ENCODE results near the gene STXBP3. TPM values are rescaled to one million over a fixed set of nuclear protein-coding genes. Genes with fewer than 3 reads are reported as not detected.
"Not testable (repeated sequence)": the region's sequence is repeated elsewhere in the genome, so short reads cannot be mapped to it uniquely, and the experiment has no call there.

Gene STXBP3
- total RNA-seq, 2 experiments from 2014 or later: 38.9 to 39.3 TPM

DNA sequence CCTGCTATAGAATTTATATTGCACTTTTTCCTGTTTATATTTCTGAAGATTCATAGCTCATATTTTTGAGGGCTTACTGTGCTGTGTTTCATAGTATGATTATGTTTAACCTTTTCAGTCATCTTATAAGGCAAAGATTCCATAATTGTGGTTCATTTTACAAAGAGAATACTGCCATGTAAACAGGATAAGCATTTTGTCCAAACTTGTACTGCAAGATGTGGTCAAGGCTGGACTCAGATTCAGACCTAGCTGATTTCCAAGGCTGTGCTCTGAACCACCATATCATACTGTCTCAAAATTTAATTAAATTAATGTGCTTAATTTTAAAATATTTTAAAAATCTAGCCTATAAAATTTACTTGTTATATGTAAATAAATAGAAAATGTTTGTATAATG is 31.4 kb downstream of the STXBP3 start:
- Mint-ChIP-seq H3K4me3 (no peak overlapping the region), H3K4me1 (no peaks in the 10 kb centered on the region), H3K36me3 (ENCODE audit: low read depth) (peaks cover 38% of the 10 kb centered on the region), H3K9me3 (ENCODE audit: low read depth) (no peaks in the 10 kb centered on the region), H3K27ac (no peak overlapping the region), H3K27me3 (no peaks in the 10 kb centered on the region)
- ATAC-seq (no peak), DNase-seq (no peak)
- POLR2A ChIA-PET: interaction anchor here (0.6 kb wide), 1 partner anchor 33 kb away, joined by 4 read pairs; no protein-coding TSS in a partner anchor
- intact Hi-C loops (cut with DNase I, micrococcal nuclease): no loop called here
- CTCF ChIA-PET: interaction anchor here (1.0 kb wide), 1 partner anchor 21 kb away, joined by 3 read pairs; no protein-coding TSS in a partner anchor

- peaks cover 47% of the 10 kb centered on the region for H3K36me3 Mint-ChIP-seq (ENCODE audit: low read depth)
- intact Hi-C loops (cut with DNase I, micrococcal nuclease): no loop called here
- CTCF ChIA-PET: interaction anchor here (0.5 to 1.4 kb wide), 2 partner anchors 49 to 1322 kb away, joined by 3 read pairs; no protein-coding TSS in a partner anchor
Measured at GRCh38 chr1:108779455-108779854, 33.0 kb downstream of the STXBP3 start.

GRCh38 chr1:108780937-108781574 is 34.6 kb downstream of the STXBP3 start:
- Mint-ChIP-seq H3K4me3 (no peak overlapping the region), H3K9me3 (ENCODE audit: low read depth) (peaks cover 20% of the 10 kb centered on the region), H3K27ac (no peak overlapping the region), H3K27me3 (no peaks in the 10 kb centered on the region), H3K36me3 (ENCODE audit: low read depth) (peaks cover 57% of the 10 kb centered on the region), H3K4me1 (no peaks in the 10 kb centered on the region)
- intact Hi-C loops (cut with DNase I, micrococcal nuclease): no loop called here
- ChIA-PET POLR2A (no interaction called here), CTCF (no interaction called here)
- ATAC-seq: no peak
- no peak for DNase-seq

More at GRCh38 chr1:108779455-108779854, 33.0 kb downstream of the STXBP3 start:
- DNase-seq (no peak), ATAC-seq (no peak)
- Mint-ChIP-seq H3K9me3 (ENCODE audit: low read depth) (peaks cover 12% of the 10 kb centered on the region), H3K4me3 (no peak overlapping the region), H3K4me1 (no peaks in the 10 kb centered on the region), H3K27ac (no peak overlapping the region), H3K27me3 (no peaks in the 10 kb centered on the region)
- POLR2A ChIA-PET: no interaction called here

DNA sequence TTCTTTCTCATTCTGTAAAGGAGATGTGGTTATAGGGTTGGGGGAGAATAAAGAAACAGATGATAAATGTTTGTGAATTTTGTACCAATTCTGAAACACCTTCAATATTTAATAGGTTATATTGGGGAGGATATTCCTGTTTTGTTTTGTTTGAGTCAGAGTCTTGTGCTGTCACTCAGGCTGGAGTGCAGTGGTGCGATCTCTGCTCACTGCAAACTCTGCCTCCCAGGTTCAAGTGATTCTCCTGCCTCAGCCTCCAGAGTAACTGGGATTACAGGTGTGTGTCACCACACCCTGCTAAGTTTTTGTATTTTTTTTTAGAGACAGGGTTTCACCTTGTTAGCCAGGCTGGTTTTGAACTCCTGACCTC is 35.1 kb downstream of the STXBP3 start:
- DNase-seq; CTCF ChIA-PET; H3K4me3 Mint-ChIP-seq; ATAC-seq; H3K27ac Mint-ChIP-seq; POLR2A ChIA-PET; H3K4me1 Mint-ChIP-seq; H3K27me3 Mint-ChIP-seq; intact Hi-C loops (cut with DNase I, micrococcal nuclease): not testable (repeated sequence)
- Mint-ChIP-seq H3K9me3 (ENCODE audit: low read depth) (peaks cover 21% of the 10 kb centered on the region), H3K36me3 (ENCODE audit: low read depth) (peaks cover 59% of the 10 kb centered on the region)

DNA sequence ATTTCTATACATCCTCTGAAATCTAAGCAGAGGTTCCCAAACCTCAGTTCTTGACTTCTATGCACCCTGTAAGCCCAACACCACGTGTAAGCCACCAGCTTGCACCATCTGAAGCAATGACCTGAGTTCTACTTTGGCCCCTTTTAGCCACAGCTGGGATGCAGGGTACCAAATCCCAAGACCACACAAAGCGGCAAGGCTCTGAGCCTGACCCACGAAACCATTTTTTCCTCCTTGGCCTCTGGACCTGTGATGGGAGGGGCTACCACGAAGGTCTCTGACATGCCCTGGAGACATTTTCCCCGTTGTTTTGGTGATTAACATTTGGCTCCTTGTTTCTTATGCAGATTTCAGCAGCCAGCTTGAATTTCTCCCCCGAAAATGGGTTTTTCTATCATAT is 38.8 kb downstream of the STXBP3 start:
- H3K9me3 Mint-ChIP-seq (ENCODE audit: low read depth): peaks cover 21% of the 10 kb centered on the region
- H3K27me3 Mint-ChIP-seq: no peaks in the 10 kb centered on the region
- DNase-seq: no peak
- ChIA-PET CTCF (no interaction called here), POLR2A (interaction anchor here (0.7 kb wide), 1 partner anchor 82 kb away, joined by 3 read pairs; no protein-coding TSS in a partner anchor)
- H3K36me3 Mint-ChIP-seq (ENCODE audit: low read depth): peaks cover 76% of the 10 kb centered on the region
- ATAC-seq: no peak
- H3K27ac Mint-ChIP-seq: no peak overlapping the region
- no peak overlapping the region for H3K4me3 Mint-ChIP-seq
- intact Hi-C loops (cut with DNase I, micrococcal nuclease): no loop called here
- H3K4me1 Mint-ChIP-seq: no peaks in the 10 kb centered on the region

DNA sequence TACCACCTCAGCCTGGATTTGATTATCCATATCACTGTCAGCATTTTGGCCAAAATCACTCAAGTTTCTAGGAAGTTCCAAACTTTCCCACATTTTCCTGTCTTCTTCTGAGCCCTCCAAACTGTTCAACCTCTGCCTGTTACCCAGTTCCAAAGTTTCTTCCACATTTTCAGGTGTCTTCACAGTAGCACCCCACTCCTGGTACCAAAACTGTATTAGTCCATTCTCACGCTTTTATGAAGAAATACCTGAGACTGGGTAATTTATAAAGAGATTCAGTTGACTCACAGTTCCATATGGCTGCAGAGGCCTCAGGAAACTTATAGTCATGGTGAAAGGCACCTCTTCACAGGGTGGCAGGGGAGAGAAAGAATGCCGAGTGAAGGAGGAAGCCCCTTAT is 39.4 kb downstream of the STXBP3 start:
- peaks cover 21% of the 10 kb centered on the region for H3K9me3 Mint-ChIP-seq (ENCODE audit: low read depth)

DNA sequence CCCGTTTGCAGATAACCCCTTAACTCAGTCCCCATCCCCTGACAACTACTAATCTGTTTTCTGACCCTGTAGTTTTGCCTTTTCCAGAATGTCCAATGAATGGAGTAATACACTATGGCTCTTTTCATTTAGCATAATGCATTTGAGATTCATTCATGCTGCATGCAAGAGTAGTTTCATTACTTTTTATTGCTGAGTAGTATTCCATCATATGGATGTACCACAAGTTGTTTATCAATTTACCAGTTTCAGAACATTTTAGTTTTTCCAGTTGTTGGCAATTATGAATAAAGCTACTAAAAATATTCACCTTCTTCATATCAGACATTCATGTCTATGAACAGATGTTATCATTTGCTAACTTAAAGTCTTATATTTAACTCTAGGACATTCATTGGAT is 45.3 kb downstream of the STXBP3 start:
- Mint-ChIP-seq H3K27me3 (no peaks in the 10 kb centered on the region), H3K36me3 (ENCODE audit: low read depth) (peaks cover 60% of the 10 kb centered on the region), H3K9me3 (ENCODE audit: low read depth) (peaks cover 14% of the 10 kb centered on the region), H3K27ac (no peak overlapping the region), H3K4me3 (no peak overlapping the region), H3K4me1 (no peaks in the 10 kb centered on the region)
- intact Hi-C loops (cut with DNase I, micrococcal nuclease): no loop called here
- ChIA-PET CTCF (interaction anchor here (2.0 kb wide), 1 partner anchor 26 kb away, joined by 8 read pairs; no protein-coding TSS in a partner anchor), POLR2A (no interaction called here)
- ATAC-seq (no peak), DNase-seq (no peak)

More for the DNA sequence above, 39.4 kb downstream of the STXBP3 start:
- no peak for DNase-seq
- H3K4me1 Mint-ChIP-seq: no peaks in the 10 kb centered on the region
- peaks cover 78% of the 10 kb centered on the region for H3K36me3 Mint-ChIP-seq (ENCODE audit: low read depth)
- intact Hi-C loops (cut with DNase I, micrococcal nuclease): no loop called here
- ATAC-seq: no peak
- H3K4me3 Mint-ChIP-seq: no peak overlapping the region
- no peak overlapping the region for H3K27ac Mint-ChIP-seq
- H3K27me3 Mint-ChIP-seq: no peaks in the 10 kb centered on the region
- ChIA-PET POLR2A (interaction anchor here (0.7 kb wide), 1 partner anchor 83 kb away, joined by 3 read pairs; no protein-coding TSS in a partner anchor), CTCF (no interaction called here)

DNA sequence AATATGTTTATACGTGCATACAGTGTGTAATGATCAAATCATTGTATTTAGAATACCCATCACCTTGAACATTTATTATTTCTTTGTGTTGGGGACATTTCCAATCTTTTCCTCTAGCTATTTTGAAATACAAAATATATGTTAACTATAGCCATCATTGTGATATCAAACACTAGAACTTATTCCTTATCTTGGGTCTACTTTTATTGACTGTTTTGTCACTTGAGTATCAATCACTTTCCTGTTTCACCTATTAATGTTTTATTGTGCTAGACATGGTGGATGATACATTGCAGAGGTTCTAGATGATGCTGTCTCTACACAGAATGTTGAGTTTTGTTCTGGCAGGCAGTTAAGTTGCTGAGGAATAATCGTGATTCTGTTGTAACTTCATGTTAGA is 45.9 kb downstream of the STXBP3 start:
- Mint-ChIP-seq H3K4me3 (no peak overlapping the region), H3K9me3 (ENCODE audit: low read depth) (peaks cover 14% of the 10 kb centered on the region), H3K4me1 (no peaks in the 10 kb centered on the region), H3K36me3 (ENCODE audit: low read depth) (peaks cover 56% of the 10 kb centered on the region), H3K27me3 (no peaks in the 10 kb centered on the region), H3K27ac (no peak overlapping the region)
- CTCF ChIA-PET: interaction anchor here (0.6 to 2.0 kb wide), 3 partner anchors 9 to 37 kb away, joined by 3 to 8 read pairs (median 4); no protein-coding TSS in a partner anchor
- intact Hi-C loops (cut with DNase I, micrococcal nuclease): no loop called here
- ATAC-seq (no peak), DNase-seq (no peak)
- POLR2A ChIA-PET: no interaction called here

GRCh38 chr1:108799001-108799400 is 52.5 kb downstream of the STXBP3 start:
- H3K4me3 Mint-ChIP-seq: no peak overlapping the region
- ATAC-seq: no peak
- POLR2A ChIA-PET: no interaction called here

DNA sequence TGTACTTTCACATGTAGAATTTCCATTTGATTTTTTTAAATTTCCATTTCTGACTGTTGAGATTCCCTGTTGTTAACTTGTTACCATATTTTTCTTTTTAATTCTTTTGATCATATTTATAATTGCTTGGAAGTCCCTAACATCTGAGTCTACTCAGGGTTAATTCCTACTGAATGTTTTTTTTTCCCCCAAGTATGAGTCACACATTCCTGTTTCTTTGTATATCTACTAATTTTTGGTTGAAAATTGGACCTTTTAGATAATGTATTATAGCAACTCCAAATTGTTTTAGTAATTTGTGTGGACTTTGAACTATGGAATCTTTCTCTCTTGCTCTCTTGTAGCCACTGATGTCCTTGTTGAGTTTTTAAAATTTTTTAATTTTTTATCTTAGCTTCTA is 54.6 kb downstream of the STXBP3 start:
- Mint-ChIP-seq H3K27ac (no peak overlapping the region), H3K4me1 (peaks cover 2% of the 10 kb centered on the region), H3K36me3 (ENCODE audit: low read depth) (peaks cover 30% of the 10 kb centered on the region), H3K9me3 (ENCODE audit: low read depth) (no peaks in the 10 kb centered on the region), H3K27me3 (no peaks in the 10 kb centered on the region), H3K4me3 (no peak overlapping the region)
- CTCF ChIA-PET: interaction anchor here (0.6 to 1.1 kb wide), 2 partner anchors 8 to 27 kb away, joined by 3 read pairs; no protein-coding TSS in a partner anchor
- intact Hi-C loops (cut with DNase I, micrococcal nuclease): no loop called here
- no peak for ATAC-seq
- POLR2A ChIA-PET: no interaction called here
- no peak for DNase-seq

More at GRCh38 chr1:108799001-108799400, 52.5 kb downstream of the STXBP3 start:
- CTCF ChIA-PET: interaction anchor here (0.8 kb wide), 1 partner anchor 21 kb away, joined by 3 read pairs; no protein-coding TSS in a partner anchor
- no peak for DNase-seq
- Mint-ChIP-seq H3K4me1 (peaks cover 2% of the 10 kb centered on the region), H3K36me3 (ENCODE audit: low read depth) (peaks cover 37% of the 10 kb centered on the region), H3K27ac (no peak overlapping the region), H3K27me3 (no peaks in the 10 kb centered on the region), H3K9me3 (ENCODE audit: low read depth) (no peaks in the 10 kb centered on the region)
- intact Hi-C loops (cut with DNase I, micrococcal nuclease): no loop called here

- intact Hi-C loops (cut with DNase I, micrococcal nuclease): no loop called here
- POLR2A ChIA-PET: no interaction called here
- H3K4me1 Mint-ChIP-seq: peaks cover 2% of the 10 kb centered on the region
- H3K27ac Mint-ChIP-seq: no peak overlapping the region
- no peaks in the 10 kb centered on the region for H3K9me3 Mint-ChIP-seq (ENCODE audit: low read depth)
- peaks cover 28% of the 10 kb centered on the region for H3K36me3 Mint-ChIP-seq (ENCODE audit: low read depth)
- ATAC-seq: no peak
- DNase-seq: no peak
- no peaks in the 10 kb centered on the region for H3K27me3 Mint-ChIP-seq
- CTCF ChIA-PET: no interaction called here
- H3K4me3 Mint-ChIP-seq: no peak overlapping the region
Measured at GRCh38 chr1:108803548-108803947, 57.1 kb downstream of the STXBP3 start.

DNA sequence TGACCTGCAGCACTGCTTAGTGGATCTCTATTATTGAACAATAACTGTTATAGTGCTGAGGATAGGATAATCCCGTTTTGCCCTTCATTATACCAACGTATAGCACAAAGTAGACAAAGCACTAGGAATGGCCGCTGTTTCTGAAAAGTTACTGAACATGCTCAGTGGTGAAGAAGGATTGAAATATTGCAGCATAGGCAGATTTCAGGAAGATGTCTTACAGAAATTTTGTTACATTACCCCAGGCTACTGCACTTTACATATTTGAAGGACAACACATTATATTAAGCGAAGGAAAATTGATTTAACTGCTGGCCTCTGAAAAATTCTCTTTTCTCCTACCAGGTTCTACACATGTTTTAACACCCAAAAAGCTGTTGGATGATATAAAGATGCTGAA is 62.0 kb downstream of the STXBP3 start:
- DNase-seq: no peak
- Mint-ChIP-seq H3K27me3 (no peaks in the 10 kb centered on the region), H3K36me3 (ENCODE audit: low read depth) (peaks cover 11% of the 10 kb centered on the region), H3K4me1 (no peaks in the 10 kb centered on the region), H3K4me3 (no peak overlapping the region), H3K9me3 (ENCODE audit: low read depth) (no peaks in the 10 kb centered on the region), H3K27ac (no peak overlapping the region)
- ChIA-PET POLR2A (no interaction called here), CTCF (interaction anchor here (1.1 kb wide), 1 partner anchor 21 kb away, joined by 3 read pairs; no protein-coding TSS in a partner anchor)
- intact Hi-C loops (cut with DNase I, micrococcal nuclease): no loop called here
- ATAC-seq: no peak

Data from activated CD4-positive, alpha-beta T cell treated with anti-CD3 and anti-CD28 coated beads for 36 hours (primary cell).